NOMO-1 treated with dmso at 0.1 percent for 144 hours (cell line): Measurements from ENCODE around the gene NET1.

Experiments
- DNase-seq: peaks from one replicate; lab custom pipeline; 2025; ENCODE audit not compliant: unreplicated experiment; lab: John Stamatoyannopoulos, UW

Gene NET1

GRCh38 chr10:5442065-5442989 is 30.0 kb downstream of the NET1 start:
- DNase-seq, result no peak

GRCh38 chr10:5442990-5443370 is 30.6 kb downstream of the NET1 start:
- no peak for DNase-seq

- DNase-seq, result no peak
These were observed 31.1 kb downstream of the NET1 start for GRCh38 chr10:5443429-5443828.

- no peak for DNase-seq
These were observed 32.6 kb downstream of the NET1 start for GRCh38 chr10:5445006-5445405.

- DNase-seq, result no peak
These were observed 34.1 kb downstream of the NET1 start for GRCh38 chr10:5446390-5446926.

GRCh38 chr10:5447056-5447455 is 34.7 kb downstream of the NET1 start:
- no peak for DNase-seq

GRCh38 chr10:5447611-5448071 is 35.3 kb downstream of the NET1 start:
- no peak for DNase-seq

- DNase-seq, result no peak
These were observed 36.1 kb downstream of the NET1 start for GRCh38 chr10:5448333-5449001.

GRCh38 chr10:5449227-5449626 is 36.9 kb downstream of the NET1 start:
- DNase-seq, result no peak

- DNase-seq, result no peak
These were observed 37.5 kb downstream of the NET1 start for GRCh38 chr10:5449823-5450222.

- no peak for DNase-seq
These were observed 38.4 kb downstream of the NET1 start for GRCh38 chr10:5450605-5451384.

- no peak for DNase-seq
These were observed 41.6 kb downstream of the NET1 start for GRCh38 chr10:5453749-5454489.

- DNase-seq, result no peak
These were observed 44.2 kb downstream of the NET1 start for GRCh38 chr10:5456563-5456962.

- no peak for DNase-seq
These were observed 45.4 kb downstream of the NET1 start for GRCh38 chr10:5457741-5458140.

- no peak for DNase-seq
These were observed 46.1 kb downstream of the NET1 start for GRCh38 chr10:5458425-5458824.

GRCh38 chr10:5458949-5459747 is 46.8 kb downstream of the NET1 start:
- no peak for DNase-seq

- no peak for DNase-seq
These were observed 48.3 kb downstream of the NET1 start for GRCh38 chr10:5460468-5461202.

- DNase-seq, result no peak
These were observed 48.8 kb downstream of the NET1 start for GRCh38 chr10:5461203-5461588.
